NCI-H524 (cell line): ENCODE data around the gene LRRC51.
"Not testable (repeated sequence)": the region's sequence is repeated elsewhere in the genome, so short reads cannot be mapped to it uniquely, and the experiment has no call there.

Experiments
- DNase-seq, 2 experiments: peaks; one replicate each; lab custom pipeline; 2025; lab: John Stamatoyannopoulos, UW

Gene LRRC51

DNA sequence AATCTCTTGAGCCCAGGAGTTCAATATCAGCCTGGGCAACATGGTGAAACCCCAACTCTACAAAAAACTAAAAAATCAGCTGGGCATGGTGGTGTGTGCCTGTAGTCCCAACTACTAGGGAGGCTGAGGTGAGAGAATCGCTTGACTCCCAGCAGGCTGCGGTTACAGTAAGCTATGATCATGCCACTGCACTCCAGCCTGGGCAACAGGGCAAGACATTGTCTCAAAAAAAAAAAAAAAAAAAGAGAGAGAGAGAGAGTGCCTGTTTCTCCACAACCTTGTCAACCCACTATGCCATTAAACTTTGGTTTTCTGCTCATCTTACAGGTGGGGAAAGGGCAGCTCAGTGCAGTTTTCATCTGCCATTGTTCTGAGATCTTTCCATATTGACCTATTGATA lies 60.0 kb downstream of the LRRC51 start:
- no peak for DNase-seq

DNA sequence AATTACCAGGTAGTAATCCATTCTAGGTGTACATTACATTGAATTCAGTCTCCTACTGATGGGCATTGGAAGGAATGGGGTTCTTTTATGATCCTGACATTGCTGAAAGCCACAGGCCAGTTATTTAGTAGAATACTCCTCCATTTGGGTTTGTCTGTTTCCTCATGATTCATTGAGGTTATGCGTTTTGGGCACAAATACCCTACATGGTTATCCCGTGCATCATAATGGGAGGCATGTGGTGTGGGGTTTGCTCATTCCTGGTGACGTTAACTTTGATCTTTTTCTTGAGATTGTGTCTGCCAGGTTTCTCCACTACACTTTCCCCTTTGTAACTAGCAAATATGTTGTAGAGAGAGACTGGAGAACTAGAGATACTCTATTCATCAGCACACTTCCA lies 60.4 kb downstream of the LRRC51 start:
- DNase-seq: no peak

DNA sequence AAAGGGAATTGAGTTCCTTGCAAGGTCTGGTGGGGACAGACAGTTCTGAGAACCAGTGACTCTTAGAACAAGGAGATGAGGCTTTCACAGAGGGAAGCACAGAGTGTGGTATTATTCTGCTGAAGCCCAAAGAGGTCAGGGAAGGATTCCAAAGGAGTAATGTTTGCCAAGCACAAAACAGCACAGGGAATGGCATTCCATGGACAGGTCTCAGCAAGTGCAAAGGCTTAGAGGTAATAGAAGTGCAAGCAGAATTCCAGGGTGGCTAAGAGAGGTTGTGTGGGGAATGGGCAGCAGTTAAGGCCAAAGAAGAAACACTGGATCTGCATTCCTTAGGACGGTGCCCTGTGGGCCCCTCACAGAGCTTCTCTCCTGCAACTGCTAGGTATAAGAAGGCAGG lies 61.4 kb downstream of the LRRC51 start:
- DNase-seq: not testable (repeated sequence)

DNA sequence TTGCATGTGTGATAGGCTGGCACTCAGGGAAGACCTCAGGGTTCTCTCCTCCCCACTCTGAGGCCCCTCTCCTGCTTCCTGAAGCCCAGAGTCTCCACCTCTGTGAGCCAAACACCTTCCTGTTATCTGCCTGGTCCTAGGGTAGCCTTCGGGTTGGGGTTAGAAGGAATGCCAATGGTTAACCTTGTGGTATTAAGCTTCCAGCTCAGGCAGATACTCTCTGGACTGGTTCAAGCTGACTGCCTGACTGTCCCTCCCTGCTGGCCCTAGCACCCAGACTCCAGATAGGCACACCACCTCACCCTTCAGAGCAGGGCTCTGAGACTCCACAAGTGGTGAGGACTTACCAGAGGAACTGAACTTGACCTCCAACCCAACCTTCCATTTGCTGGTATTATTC lies 61.9 kb downstream of the LRRC51 start:
- not testable (repeated sequence) for DNase-seq

DNA sequence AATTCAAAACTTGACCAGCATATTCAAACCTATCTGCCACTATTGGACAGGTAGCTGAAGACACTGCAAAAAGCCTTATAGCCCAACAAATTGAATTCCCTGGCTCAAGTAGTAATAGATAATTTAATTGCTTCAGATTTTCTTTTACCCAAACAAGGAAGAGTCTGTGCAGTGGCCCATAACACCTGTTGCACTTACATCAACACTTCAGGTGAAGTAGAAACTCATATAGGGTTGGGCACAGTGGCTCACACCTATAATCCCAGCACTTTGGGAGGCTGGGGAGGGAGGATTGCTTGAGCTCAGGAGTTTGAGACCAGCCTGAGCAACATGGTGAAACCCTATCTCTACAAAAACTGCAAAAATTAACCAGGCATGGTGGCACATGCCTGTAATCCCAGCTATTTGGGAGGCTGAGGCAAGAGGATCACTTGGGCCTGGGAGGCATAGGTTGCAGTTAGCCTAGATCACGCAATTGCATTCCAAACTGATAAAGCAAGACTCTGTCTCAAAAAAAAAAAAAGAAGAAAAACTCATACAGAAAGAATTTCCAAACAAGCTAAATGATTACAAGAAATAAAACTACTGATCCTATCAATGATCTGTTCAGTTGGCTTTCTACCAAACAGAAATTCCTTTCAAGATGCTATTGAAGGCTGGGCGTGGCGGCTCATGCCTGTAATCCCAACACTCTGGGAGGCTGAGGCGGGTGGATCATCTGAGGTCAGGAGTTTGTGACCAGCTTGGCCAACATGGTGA lies 64.3 kb downstream of the LRRC51 start:
- DNase-seq: no peak
